ENCODE results near the gene CHMP5.

DNA sequence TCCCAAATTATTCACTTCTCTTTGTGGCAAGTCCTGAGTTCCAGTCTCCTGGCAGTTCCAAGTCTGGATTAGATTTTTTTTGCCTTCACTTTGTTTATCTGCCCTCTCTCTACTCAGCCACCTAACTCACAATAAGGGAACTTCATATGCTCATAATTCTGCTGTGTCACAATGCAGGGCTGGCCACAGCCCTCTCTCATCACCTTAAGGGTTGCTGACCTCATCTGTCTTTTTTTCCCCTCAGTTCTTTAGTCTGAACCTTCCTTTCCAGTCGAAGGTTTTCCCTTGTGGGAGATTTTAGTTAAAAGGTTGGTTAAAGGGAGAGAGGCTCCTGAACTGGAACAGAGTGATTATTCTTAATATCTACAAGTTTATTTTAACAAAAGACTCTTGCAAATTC, 4.5 kb upstream of the CHMP5 start:
- TF ChIP-seq EP300 (IDR thresholded peaks at IDR 0.05) (no peak), CTCF (IDR thresholded peaks at IDR 0.05) (no peak), POLR2AphosphoS5 (IDR thresholded peaks at IDR 0.05) (no peak)
